CD4-positive, alpha-beta T cell (primary cell): ENCODE measurements around the gene ALDH18A1. TPM values are rescaled to one million over a fixed set of nuclear protein-coding genes. Genes with fewer than 3 reads are reported as not detected.

Experiments
- ATAC-seq: fragments of 200-7000 bp; cut with Tn5 transposase; one replicate; pipeline ENCODE4 v1.10.0; 2022; ENCODE audit warnings: mild to moderate bottlenecking; ENCODE audit not compliant: poor library complexity
- CTCF ChIA-PET: fragments of 350-600 bp; sonication (Branson Sonifier 250); formaldehyde crosslinking; loops from one replicate; lab custom pipeline; 2021; ENCODE audit warnings: antibody characterized with exemption, inconsistent platforms; lab: Charles Lee
- POLR2A ChIA-PET: fragments of 350-600 bp; sonication (Branson Sonifier 250); formaldehyde crosslinking; loops from one replicate; lab custom pipeline; 2021; ENCODE audit warnings: antibody characterized with exemption, inconsistent platforms; lab: Charles Lee
- DNase-seq, 14 experiments: peaks; one replicate each; pipeline ENCODE4 v3.0.0-alpha.2; 2013 to 2020; ENCODE audit warnings: mixed read lengths in 2 of 14
- H3K27ac ChIP-seq, 2 donors: one replicate each; pipeline versions ENCODE4 v1.5.1 to v1.7.0; 2013; ENCODE audit warnings: low read length in 2 of 2, low read depth in 1 of 2, mild to moderate bottlenecking in 1 of 2
- H3K27me3 ChIP-seq, 2 experiments: 1 replicate in 1 of 2; 2 replicates in 1 of 2; pipeline versions ENCODE4 v1.6.1 to v1.7.0; 2013; ENCODE audit warnings: low read length in 2 of 2, control low read depth in 1 of 2, mild to moderate bottlenecking in 1 of 2, moderate library complexity in 1 of 2; ENCODE audit not compliant: insufficient read depth in 2 of 2, control insufficient read depth in 1 of 2
- H3K36me3 ChIP-seq: one replicate; pipeline ENCODE4 v1.6.1; 2013; ENCODE audit warnings: low read length, control low read depth; ENCODE audit not compliant: insufficient read depth
- H3K4me1 ChIP-seq: one replicate; pipeline ENCODE4 v1.6.1; 2013; ENCODE audit warnings: low read length, control low read depth; ENCODE audit not compliant: insufficient read depth
- H3K4me3 ChIP-seq: one replicate; pipeline ENCODE4 v1.5.1; 2013; ENCODE audit warnings: mild to moderate bottlenecking, low read length, moderate library complexity
- H3K9me3 ChIP-seq, 2 experiments: 1 replicate in 1 of 2; 2 replicates in 1 of 2; pipeline versions ENCODE4 v1.6.1 to v1.7.0; 2013; ENCODE audit warnings: low read length in 2 of 2, mild to moderate bottlenecking in 2 of 2, control low read depth in 1 of 2, moderate library complexity in 1 of 2; ENCODE audit not compliant: control insufficient read depth in 1 of 2, insufficient read depth in 1 of 2
- H3K27ac Mint-ChIP-seq: one replicate; pipeline ENCODE4 v1.8.0; 2020; ENCODE audit warnings: mixed read lengths
- H3K27me3 Mint-ChIP-seq: one replicate; pipeline ENCODE4 v1.8.0; 2021; ENCODE audit warnings: mixed read lengths
- H3K36me3 Mint-ChIP-seq: one replicate; pipeline ENCODE4 v1.8.0; 2021; ENCODE audit warnings: low read depth, mixed read lengths
- H3K4me1 Mint-ChIP-seq: one replicate; pipeline ENCODE4 v1.8.0; 2021; ENCODE audit warnings: low read depth, mixed read lengths
- H3K4me3 Mint-ChIP-seq: one replicate; pipeline ENCODE4 v1.8.0; 2020; ENCODE audit warnings: mild to moderate bottlenecking, mixed read lengths
- H3K9me3 Mint-ChIP-seq: one replicate; pipeline ENCODE4 v1.8.0; 2020; ENCODE audit warnings: mixed read lengths
- intact Hi-C, 2 experiments: fragments of 100-400 bp; cut with DNase I in 1 of 2; cut with micrococcal nuclease in 1 of 2; formaldehyde crosslinking; loops; one replicate each; pipeline versions ENCODE4 v1.15.1 to v1.9.0; 2023 to 2025; cut with DNase I, micrococcal nuclease
- total RNA-seq, 174 experiments: library from RNA in 2 of 174; stranded (reverse) in 2 of 174; gene quantifications; one replicate each; pipeline ENCODE4 v1.2.3 and lab custom pipeline; 2021 to 2026
- TF ChIP-seq, protein P1 (sequence below): fragments of 200-600 bp; IDR thresholded peaks from one replicate; pipeline ENCODE4 v1.8.0; 2022; ENCODE audit warnings: antibody characterized with exemption, mild to moderate bottlenecking

ALDH18A1 gene
- total RNA-seq, 2 experiments from 2014 or later, result 9.6 to 12.6 TPM

DNA sequence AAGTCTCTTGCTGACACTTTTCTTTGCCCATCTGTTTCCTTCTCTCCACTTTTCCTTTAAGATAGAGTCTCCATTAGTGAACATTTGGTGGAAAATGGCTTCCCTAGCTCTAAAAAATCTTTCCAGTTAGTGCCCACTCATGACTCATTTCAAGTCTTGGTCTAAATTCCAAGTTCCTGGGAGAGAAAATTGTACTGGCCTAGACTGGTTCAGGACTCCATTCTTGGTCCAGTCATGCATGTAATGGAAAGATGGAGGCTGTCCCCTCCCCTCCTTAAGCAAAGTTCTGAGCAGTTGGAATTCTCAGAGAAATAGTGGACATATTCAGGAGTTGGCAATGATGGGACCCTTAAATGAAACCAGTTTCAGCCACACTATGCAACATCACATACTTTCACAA lies 3.8 kb upstream of the ALDH18A1 start:
- Histone ChIP-seq H3K27me3 (no peaks in the 10 kb centered on the region), H3K4me3 (no peak overlapping the region), H3K27ac (no peak overlapping the region), H3K36me3 (peaks cover 8% of the 10 kb centered on the region), H3K4me1 (peaks cover 18% of the 10 kb centered on the region), H3K9me3 (no peaks in the 10 kb centered on the region)
- ATAC-seq (no peak), DNase-seq (no peak)
- no peaks in the 10 kb centered on the region for H3K27me3 Mint-ChIP-seq
- CTCF ChIA-PET, result interaction anchor here (2.2 kb wide), 1 partner anchor 34 kb away, joined by 6 read pairs; the partner anchor contains the start of gene TCTN3
- H3K4me3 Mint-ChIP-seq, result no peak overlapping the region
- no peaks in the 10 kb centered on the region for H3K9me3 Mint-ChIP-seq
- peaks cover 16% of the 10 kb centered on the region for H3K4me1 Mint-ChIP-seq
- H3K27ac Mint-ChIP-seq, result no peak overlapping the region
- TF ChIP-seq, protein P1, sequence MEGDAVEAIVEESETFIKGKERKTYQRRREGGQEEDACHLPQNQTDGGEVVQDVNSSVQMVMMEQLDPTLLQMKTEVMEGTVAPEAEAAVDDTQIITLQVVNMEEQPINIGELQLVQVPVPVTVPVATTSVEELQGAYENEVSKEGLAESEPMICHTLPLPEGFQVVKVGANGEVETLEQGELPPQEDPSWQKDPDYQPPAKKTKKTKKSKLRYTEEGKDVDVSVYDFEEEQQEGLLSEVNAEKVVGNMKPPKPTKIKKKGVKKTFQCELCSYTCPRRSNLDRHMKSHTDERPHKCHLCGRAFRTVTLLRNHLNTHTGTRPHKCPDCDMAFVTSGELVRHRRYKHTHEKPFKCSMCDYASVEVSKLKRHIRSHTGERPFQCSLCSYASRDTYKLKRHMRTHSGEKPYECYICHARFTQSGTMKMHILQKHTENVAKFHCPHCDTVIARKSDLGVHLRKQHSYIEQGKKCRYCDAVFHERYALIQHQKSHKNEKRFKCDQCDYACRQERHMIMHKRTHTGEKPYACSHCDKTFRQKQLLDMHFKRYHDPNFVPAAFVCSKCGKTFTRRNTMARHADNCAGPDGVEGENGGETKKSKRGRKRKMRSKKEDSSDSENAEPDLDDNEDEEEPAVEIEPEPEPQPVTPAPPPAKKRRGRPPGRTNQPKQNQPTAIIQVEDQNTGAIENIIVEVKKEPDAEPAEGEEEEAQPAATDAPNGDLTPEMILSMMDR, result no peak
- intact Hi-C loops, result no loop called here
- POLR2A ChIA-PET, result interaction anchor here (1.0 kb wide), 1 partner anchor 33 kb away, joined by 4 read pairs; the partner anchor contains the start of gene TCTN3
- peaks cover 5% of the 10 kb centered on the region for H3K36me3 Mint-ChIP-seq

DNA sequence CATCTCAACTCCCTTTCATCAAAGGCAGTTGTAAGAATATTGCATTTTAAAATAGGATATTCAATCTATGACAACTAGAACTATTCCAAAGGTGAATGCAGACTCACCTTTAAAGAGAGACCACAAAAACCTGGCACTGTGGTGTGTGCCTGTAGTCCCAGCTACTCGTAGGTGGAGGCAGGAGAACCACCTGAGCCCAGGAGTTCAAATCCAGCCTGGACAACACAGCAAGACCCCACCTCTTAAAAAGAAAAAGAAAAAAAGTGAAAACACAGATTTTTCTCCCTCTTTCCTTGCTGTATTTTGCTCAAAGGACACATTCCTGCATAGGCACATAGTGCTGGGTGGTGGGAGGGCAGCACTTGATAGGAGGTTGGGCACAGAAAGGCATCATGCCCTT lies 739 bp upstream of the ALDH18A1 start:
- Mint-ChIP-seq H3K9me3 (no peaks in the 10 kb centered on the region), H3K4me1 (peaks cover 39% of the 10 kb centered on the region), H3K27ac (peak overlapping the region; percentile 86), H3K36me3 (peaks cover 22% of the 10 kb centered on the region), H3K27me3 (no peaks in the 10 kb centered on the region), H3K4me3 (peak overlapping the region; percentile 100)
- Histone ChIP-seq H3K4me3 (peak overlapping the region; percentile 70), H3K4me1 (peaks cover 18% of the 10 kb centered on the region), H3K9me3 (no peaks in the 10 kb centered on the region), H3K27me3 (no peaks in the 10 kb centered on the region), H3K36me3 (peaks cover 4% of the 10 kb centered on the region), H3K27ac (no peak overlapping the region)
- ChIA-PET POLR2A (interaction anchor here (0.6 to 2.3 kb wide), 4 partner anchors 9 to 37 kb away, joined by 3 to 10 read pairs (median 4); partner anchors contain the start of gene TCTN3), CTCF (interaction anchor here (1.9 kb wide), 1 partner anchor 37 kb away, joined by 8 read pairs; the partner anchor contains the start of gene TCTN3)
- intact Hi-C loops, result loop anchor here (2.0 to 10.0 kb wide), 4 partner anchors 35 to 388 kb away; partner anchors contain the start of genes TCTN3 (in 2 of the 2), CCNJ (in 1 of the 2) and SORBS1 (in 1 of the 2)
- ATAC-seq, result no peak
- DNase-seq, result no peak
- TF ChIP-seq, protein P1, result no peak

DNA sequence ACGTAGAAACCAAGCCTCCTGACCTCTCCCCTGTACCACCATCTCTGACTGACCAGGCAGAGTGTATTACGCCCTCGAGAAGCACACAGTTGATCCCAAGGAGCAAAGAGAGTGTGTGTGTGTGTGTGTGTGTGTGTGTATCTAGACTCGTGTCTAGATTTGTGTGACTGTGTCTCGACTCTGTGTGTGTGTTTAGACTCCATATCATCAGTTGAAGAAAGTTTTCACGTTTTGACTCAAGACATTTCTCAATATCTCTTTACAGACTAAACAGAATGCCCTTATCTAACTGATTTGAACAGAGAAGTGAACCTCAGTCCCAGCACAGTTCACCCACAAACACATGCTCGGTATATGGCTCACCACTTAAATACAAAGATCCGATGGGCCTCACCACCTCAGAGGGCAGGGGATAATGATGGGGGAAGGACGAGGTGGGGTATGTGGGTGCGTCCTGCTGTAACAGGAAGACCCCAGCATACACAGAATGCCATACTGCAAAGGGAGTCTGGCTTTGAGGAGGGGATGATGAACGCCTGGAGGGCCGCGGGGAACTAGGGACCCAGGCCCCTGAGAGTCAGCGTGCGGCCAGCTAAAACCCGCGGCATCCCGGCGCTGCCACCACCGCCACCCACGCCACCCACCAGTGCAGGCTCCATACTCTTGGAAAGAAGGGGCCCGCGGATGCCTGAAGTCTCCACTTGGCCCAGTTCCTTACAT lies 780 bp downstream of the ALDH18A1 start:
- intact Hi-C loops, result loop anchor here (2.0 to 10.0 kb wide), 4 partner anchors 37 to 389 kb away; partner anchors contain the start of genes TCTN3 (in 2 of the 2), CCNJ (in 1 of the 2) and SORBS1 (in 1 of the 2)
- no peak for ATAC-seq

More for the DNA sequence above, 780 bp downstream of the ALDH18A1 start:
- Histone ChIP-seq H3K27ac (no peak overlapping the region), H3K27me3 (no peaks in the 10 kb centered on the region), H3K4me1 (peaks cover 18% of the 10 kb centered on the region), H3K4me3 (peak overlapping the region; percentile 70), H3K9me3 (no peaks in the 10 kb centered on the region), H3K36me3 (peaks cover 15% of the 10 kb centered on the region)
- Mint-ChIP-seq H3K36me3 (peaks cover 37% of the 10 kb centered on the region), H3K27me3 (no peaks in the 10 kb centered on the region), H3K9me3 (peaks cover 2% of the 10 kb centered on the region), H3K4me3 (peak overlapping the region; percentile 100), H3K27ac (peak overlapping the region; percentile 16), H3K4me1 (peaks cover 39% of the 10 kb centered on the region)
- DNase-seq, result peak in 1 of 14 experiments; percentile 1
- TF ChIP-seq, protein P1, result no peak
- CTCF ChIA-PET, result interaction anchor here (1.7 to 1.9 kb wide), 2 partner anchors 38 kb away, joined by 8 to 9 read pairs; partner anchors contain the start of gene TCTN3
- POLR2A ChIA-PET, result interaction anchor here (1.2 to 2.3 kb wide), 2 partner anchors 38 to 387 kb away, joined by 3 to 10 read pairs; partner anchors contain the start of genes CCNJ and TCTN3
